IMR-90 (cell line): Measurements from ENCODE around the gene ZNF503. TPM values are rescaled to one million over a fixed set of nuclear protein-coding genes. Genes with fewer than 3 reads are reported as not detected.
A peak's percentile ranks its signal among the peaks of the same experiment; 100 is the strongest.

Source experiments
- ATAC-seq: fragments of 200-7000 bp; cut with Tn5 transposase; 2 replicates; pipeline ENCODE4 v1.9.1; 2020; ENCODE audit warnings: low read depth, mild to moderate bottlenecking, moderate library complexity
- BruUV-seq: library from RNA; stranded (reverse); fragments of 400-500 nt; replicated peaks from 2 replicates; lab custom pipeline; 2021; lab: Mats Ljungman, UMichigan
- CTCF ChIA-PET: fragments of 300-600 bp; formaldehyde crosslinking; extraction: SDS; loops from one replicate; lab custom pipeline; 2021; ENCODE audit warnings: antibody characterized with exemption; lab: Yijun Ruan, JAX
- POLR2A ChIA-PET: fragments of 300-600 bp; sonication (Branson Sonifier 250); formaldehyde crosslinking; loops from one replicate; lab custom pipeline; 2022; ENCODE audit warnings: antibody characterized with exemption; ENCODE audit not compliant: unreplicated experiment; lab: Charles Lee
- DNase-seq: peaks from one replicate; pipeline ENCODE4 v3.0.0; 2013
- H2AFZ ChIP-seq: replicated peaks from 2 replicates; pipeline ENCODE3; 2013; ENCODE audit warnings: low read length, mild to moderate bottlenecking; ENCODE audit not compliant: poor library complexity
- H2AK5ac ChIP-seq: 2 replicates; pipeline ENCODE4 v1.6.1; 2013; ENCODE audit warnings: low read depth, low read length, inconsistent platforms
- H2AK9ac ChIP-seq: replicated peaks from 2 replicates; pipeline ENCODE3; 2013; ENCODE audit warnings: mild to moderate bottlenecking, low read depth, low read length, moderate library complexity; ENCODE audit not compliant: poor library complexity
- H2BK120ac ChIP-seq: 2 replicates; pipeline ENCODE4 v1.6.1; 2013; ENCODE audit warnings: low read depth, low read length, inconsistent platforms
- H2BK15ac ChIP-seq: 3 replicates; pipeline ENCODE4 v1.6.1; 2013; ENCODE audit warnings: low read depth, low read length, inconsistent platforms
- H2BK20ac ChIP-seq: 2 replicates; pipeline ENCODE4 v1.6.1; 2013; ENCODE audit warnings: low read depth, mild to moderate bottlenecking, inconsistent platforms, low read length, moderate library complexity
- H2BK5ac ChIP-seq: 2 replicates; pipeline ENCODE4 v1.6.1; 2013; ENCODE audit warnings: mild to moderate bottlenecking, low read depth, low read length, inconsistent platforms; ENCODE audit not compliant: poor library complexity, severe bottlenecking
- H3K14ac ChIP-seq: replicated peaks from 2 replicates; pipeline ENCODE4 v1.6.1; 2013; ENCODE audit warnings: low read depth, low read length, inconsistent platforms
- H3K18ac ChIP-seq: 2 replicates; pipeline ENCODE4 v1.6.1; 2013; ENCODE audit warnings: low read depth, low read length, control low read depth
- H3K23ac ChIP-seq: 2 replicates; pipeline ENCODE4 v1.6.1; 2013; ENCODE audit warnings: low read depth, low read length, inconsistent platforms
- H3K27ac ChIP-seq: 2 replicates; pipeline ENCODE4 v1.5.1; 2013; ENCODE audit warnings: mild to moderate bottlenecking, control low read depth, low read length; ENCODE audit not compliant: insufficient read depth
- H3K27me3 ChIP-seq: 2 replicates; pipeline ENCODE4 v1.6.1; 2013; ENCODE audit warnings: low read length; ENCODE audit not compliant: control insufficient read depth, insufficient read depth
- H3K36me3 ChIP-seq: 2 replicates; pipeline ENCODE4 v1.6.1; 2013; ENCODE audit warnings: low read length, mixed read lengths; ENCODE audit not compliant: control insufficient read depth, insufficient read depth
- H3K4ac ChIP-seq: 2 replicates; pipeline ENCODE4 v1.6.1; 2013; ENCODE audit warnings: low read depth, low read length, inconsistent platforms
- H3K4me1 ChIP-seq: 2 replicates; pipeline ENCODE4 v1.6.1; 2013; ENCODE audit warnings: low read length, mixed read lengths; ENCODE audit not compliant: control insufficient read depth, insufficient read depth
- H3K4me2 ChIP-seq: 2 replicates; pipeline ENCODE4 v1.6.1; 2013; ENCODE audit warnings: low read depth, mild to moderate bottlenecking, control low read depth, low read length, moderate library complexity
- H3K4me3 ChIP-seq: 2 replicates; pipeline ENCODE4 v1.5.1; 2013; ENCODE audit warnings: low read depth, mild to moderate bottlenecking, control low read depth, low read length, moderate library complexity; ENCODE audit not compliant: insufficient read depth
- H3K56ac ChIP-seq: 2 replicates; pipeline ENCODE4 v1.6.1; 2013; ENCODE audit warnings: low read length, inconsistent platforms; ENCODE audit not compliant: insufficient read depth; ENCODE audit errors: extremely low read depth
- H3K79me1 ChIP-seq, 2 experiments: 2 replicates each; pipeline ENCODE4 v1.6.1; 2013; ENCODE audit warnings: low read length in 2 of 2, inconsistent platforms in 1 of 2, low read depth in 1 of 2
- H3K9ac ChIP-seq: 2 replicates; pipeline ENCODE4 v1.6.1; 2013; ENCODE audit warnings: low read depth, low read length, control low read depth
- H3K9me1 ChIP-seq: 2 replicates; pipeline ENCODE4 v1.6.1; 2013; ENCODE audit warnings: low read length, inconsistent platforms; ENCODE audit not compliant: insufficient read depth
- H3K9me3 ChIP-seq: 2 replicates; pipeline ENCODE4 v1.6.1; 2013; ENCODE audit warnings: low read length; ENCODE audit not compliant: control insufficient read depth, insufficient read depth
- H4K20me1 ChIP-seq: 2 replicates; pipeline ENCODE4 v1.6.1; 2013; ENCODE audit warnings: low read length, inconsistent platforms; ENCODE audit not compliant: insufficient read depth
- H4K5ac ChIP-seq: 2 replicates; pipeline ENCODE4 v1.6.1; 2013; ENCODE audit warnings: mild to moderate bottlenecking, low read depth, low read length, control low read depth
- H4K8ac ChIP-seq, 2 experiments: 2 replicates each; pipeline ENCODE4 v1.6.1; 2013; ENCODE audit warnings: low read depth in 2 of 2, low read length in 2 of 2, control low read depth in 1 of 2, inconsistent platforms in 1 of 2
- H4K91ac ChIP-seq: 2 replicates; pipeline ENCODE4 v1.6.1; 2013; ENCODE audit warnings: low read depth, low read length, inconsistent platforms; ENCODE audit not compliant: insufficient read depth
- MAFK ChIP-seq: IDR thresholded peaks from 2 replicates; pipeline ENCODE4 v1.6.1; 2012; ENCODE audit warnings: low read depth, low read length, improper control_type of control experiment
- SMC3 ChIP-seq: fragments of 150-350 bp; IDR thresholded peaks from 2 replicates; pipeline ENCODE4 v1.6.1; 2016; ENCODE audit warnings: low read depth, mild to moderate bottlenecking, antibody characterized with exemption, low read length, moderate library complexity
- dilution Hi-C: fragments of 300-500 bp; cut with HindIII; formaldehyde crosslinking; loops from one replicate; pipeline ENCODE4 v1.14.3; 2018; ENCODE audit warnings: low sequenced_read_pairs; ENCODE audit not compliant: unreplicated experiment
- in situ Hi-C: fragments of 300-500 bp; cut with MboI; formaldehyde crosslinking; loops from 3 replicates; pipeline ENCODE4 v1.14.3; 2019; ENCODE audit warnings: low sequenced_read_pairs, inconsistent platforms, mixed read lengths
- intact Hi-C: fragments of 100-400 bp; cut with micrococcal nuclease; formaldehyde crosslinking; loops from 2 replicates; pipeline ENCODE4 v1.10.0; 2022
- polyA plus RNA-seq, 3 experiments: library from polyadenylated mRNA; depleted of rRNA; stranded (reverse); fragments of >200 nt; gene quantifications; 2 replicates each; pipeline ENCODE4 v1.2.3, GENCODE V29; 2012; ENCODE audit warnings: low replicate concordance in 1 of 3
- total RNA-seq: library from RNA; depleted of rRNA; stranded (reverse); fragments of >200 nt; gene quantifications from 2 replicates; pipeline ENCODE4 v1.2.3, GENCODE V29; 2012

Gene ZNF503
- total and polyA plus RNA-seq, 2 of the 4 experiments (the other 2 are of a cell fraction): 0.36 to 5.8 TPM

- Histone ChIP-seq H4K20me1 (no peaks in the 10 kb centered on the region), H3K4me3 (no peak overlapping the region), H3K9me3 (no peaks in the 10 kb centered on the region; the same call in 1 of the 2 replicates), H2BK120ac (no peak overlapping the region), H3K4me1 (no peaks in the 10 kb centered on the region), H3K4me2 (no peak overlapping the region), H3K79me1 (no peaks in the 10 kb centered on the region), H3K27ac (no peak overlapping the region), H4K5ac (no peak overlapping the region), H4K91ac (no peak overlapping the region), H4K8ac (no peak overlapping the region), H3K23ac (no peak overlapping the region), H2BK15ac (no peak overlapping the region), H3K4ac (no peak overlapping the region), H3K9ac (no peak overlapping the region), H3K18ac (no peak overlapping the region), H3K27me3 (peaks cover 30% of the 10 kb centered on the region), H3K36me3 (no peaks in the 10 kb centered on the region), H2BK5ac (no peak overlapping the region), H3K56ac (no peak overlapping the region), H2AK9ac (no peak overlapping the region), H2AFZ (no peak overlapping the region), H2BK20ac (no peak overlapping the region), H3K9me1 (no peaks in the 10 kb centered on the region), H2AK5ac (no peak overlapping the region), H3K14ac (no peak overlapping the region)
- ChIA-PET POLR2A (no interaction called here), CTCF (interaction anchor here (1.2 kb wide), 1 partner anchor 8 kb away, joined by 3 read pairs; no protein-coding TSS in a partner anchor)
- no peak for ATAC-seq
- dilution Hi-C loops (no loop called here), in situ Hi-C loops (no loop called here), intact Hi-C loops (no loop called here)
- TF ChIP-seq MAFK (peak; percentile 98), SMC3 (no peak)
- DNase-seq: no peak
- no TSS peak for BruUV-seq
Observed at GRCh38 chr10:75436896-75437295, 35.3 kb upstream of the ZNF503 start.
